SK-N-SH (cell line): Measurements from ENCODE around the gene CYBRD1. TPM values are rescaled to one million over a fixed set of nuclear protein-coding genes. Genes with fewer than 3 reads are reported as not detected.
A peak's percentile ranks its signal among the peaks of the same experiment; 100 is the strongest.

ENCODE experiments used
- CTCF ChIA-PET: fragments of 300-600, 350-600 bp; formaldehyde crosslinking; extraction: SDS; loops from one replicate; lab custom pipeline; 2021; lab: Yijun Ruan, JAX
- POLR2A ChIA-PET: fragments of 350-600 bp; sonication (Branson Sonifier 250); formaldehyde crosslinking; extraction: SDS; loops from one replicate; lab custom pipeline; 2020; ENCODE audit warnings: antibody characterized with exemption, inconsistent platforms; lab: Yijun Ruan, JAX
- DNase-seq: peaks from one replicate; pipeline ENCODE4 v3.0.0; 2012
- H2AFZ ChIP-seq: fragments of 200-600 bp; sonication (generic); 2 replicates; pipeline ENCODE4 v1.8.1; 2016; ENCODE audit warnings: antibody characterized with exemption, mild to moderate bottlenecking, low read depth
- H3F3A ChIP-seq: fragments of 200-600 bp; sonication (generic); replicated peaks from 2 replicates; pipeline ENCODE3; 2016; ENCODE audit warnings: antibody characterized with exemption, mild to moderate bottlenecking; ENCODE audit not compliant: insufficient read depth
- H3K27ac ChIP-seq, 2 experiments: fragments of 200-500 bp in 1 of 2; fragments of 200-600 bp in 1 of 2; sonication (Bioruptor generic) in 1 of 2; sonication (generic), shearing (Covaris generic) in 1 of 2; 2 replicates each; pipeline versions ENCODE4 v1.5.1 to v1.6.1; 2014 to 2016; ENCODE audit warnings: low read depth in 2 of 2, inconsistent platforms in 1 of 2, low read length in 1 of 2, mild to moderate bottlenecking in 1 of 2, mixed read lengths in 1 of 2
- H3K27me3 ChIP-seq: fragments of 200-600 bp; sonication (generic), shearing (Covaris generic); 2 replicates; pipeline ENCODE4 v1.6.1; 2016; ENCODE audit warnings: mixed run types; ENCODE audit not compliant: insufficient read depth
- H3K36me3 ChIP-seq, 2 experiments: fragments of 200-500 bp in 1 of 2; fragments of 200-600 bp in 1 of 2; sonication (Bioruptor generic) in 1 of 2; sonication (generic) in 1 of 2; replicated peaks in 1 of 2; 2 replicates each; pipeline versions ENCODE3 to v1.5.1; 2014 to 2016; ENCODE audit warnings: low read length in 1 of 2, mild to moderate bottlenecking in 1 of 2; ENCODE audit not compliant: insufficient read depth in 2 of 2, control insufficient read depth in 1 of 2
- H3K4me1 ChIP-seq, 2 experiments: fragments of 200-500 bp in 1 of 2; fragments of 200-600 bp in 1 of 2; sonication (Bioruptor generic) in 1 of 2; sonication (generic), shearing (Covaris generic) in 1 of 2; 2 replicates each; pipeline versions ENCODE4 v1.5.1 to v1.6.1; 2014 to 2016; ENCODE audit warnings: low read depth in 1 of 2, low read length in 1 of 2, mixed run types in 1 of 2; ENCODE audit not compliant: insufficient read depth in 2 of 2, control insufficient read depth in 1 of 2
- H3K4me2 ChIP-seq: fragments of 200-600 bp; sonication (generic), shearing (Covaris generic); 2 replicates; pipeline ENCODE4 v1.6.1; 2017; ENCODE audit warnings: mixed run types
- H3K4me3 ChIP-seq, 2 experiments: fragments of 200-500 bp in 1 of 2; fragments of 200-600 bp in 1 of 2; sonication (Bioruptor generic) in 1 of 2; sonication (generic), shearing (Covaris generic) in 1 of 2; 2 replicates each; pipeline versions ENCODE4 v1.5.1 to v1.8.1; 2014 to 2016; ENCODE audit warnings: low read depth in 2 of 2, inconsistent platforms in 1 of 2, low read length in 1 of 2, mild to moderate bottlenecking in 1 of 2, mixed read lengths in 1 of 2, moderate library complexity in 1 of 2
- H3K79me2 ChIP-seq: fragments of 200-600 bp; sonication (generic); 2 replicates; pipeline ENCODE4 v1.8.1; 2017; ENCODE audit warnings: mild to moderate bottlenecking; ENCODE audit not compliant: insufficient read depth
- H3K9ac ChIP-seq: fragments of 200-600 bp; sonication (generic); 2 replicates; pipeline ENCODE4 v1.6.1; 2017; ENCODE audit warnings: mixed run types
- H3K9me2 ChIP-seq: fragments of 200-600 bp; sonication (generic); 2 replicates; pipeline ENCODE4 v1.6.1; 2017; ENCODE audit warnings: mixed run types
- H3K9me3 ChIP-seq: fragments of 200-600 bp; sonication (generic); 2 replicates; pipeline ENCODE4 v1.6.1; 2017; ENCODE audit warnings: mixed run types, mild to moderate bottlenecking, moderate library complexity
- H4K20me1 ChIP-seq: fragments of 200-600 bp; sonication (generic); 2 replicates; pipeline ENCODE4 v1.6.1; 2017; ENCODE audit warnings: mild to moderate bottlenecking, mixed run types; ENCODE audit not compliant: insufficient read depth
- CHD2 ChIP-seq: fragments of 150-350 bp; IDR thresholded peaks from 2 replicates; pipeline ENCODE4 v1.6.1; 2018; ENCODE audit warnings: low read length; ENCODE audit not compliant: partially characterized antibody
- ELF1 ChIP-seq: IDR thresholded peaks from 2 replicates; pipeline ENCODE4 v1.4.0; 2012
- FOXJ3 ChIP-seq: sonication (generic); formaldehyde crosslinking; IDR thresholded peaks from 2 replicates; pipeline ENCODE4 v1.5.1; 2020; ENCODE audit warnings: mild to moderate bottlenecking, missing genetic modification reagents
- FOXM1 ChIP-seq: IDR thresholded peaks from 2 replicates; pipeline ENCODE4 v1.4.0; 2012; ENCODE audit warnings: low read depth, mild to moderate bottlenecking
- GABPA ChIP-seq: IDR thresholded peaks from 2 replicates; pipeline ENCODE4 v1.4.0; 2012; ENCODE audit warnings: low read depth, mild to moderate bottlenecking
- GATA2 ChIP-seq: sonication (generic); formaldehyde crosslinking; IDR thresholded peaks from 2 replicates; pipeline ENCODE4 v1.5.0; 2020; ENCODE audit warnings: mild to moderate bottlenecking, missing genetic modification reagents
- IRF3 ChIP-seq: fragments of 150-350 bp; IDR thresholded peaks from 2 replicates; pipeline ENCODE4 v1.6.1; 2016; ENCODE audit warnings: mild to moderate bottlenecking, low read depth, low read length
- MEF2A ChIP-seq: IDR thresholded peaks from 2 replicates; pipeline ENCODE4 v1.4.0; 2012; ENCODE audit warnings: low read depth, borderline replicate concordance
- MXI1 ChIP-seq: IDR thresholded peaks from 2 replicates; pipeline ENCODE4 v1.6.1; 2012; ENCODE audit warnings: mild to moderate bottlenecking, low read depth, low read length, improper control_type of control experiment
- NFIC ChIP-seq: IDR thresholded peaks from 2 replicates; pipeline ENCODE4 v1.4.0; 2012; ENCODE audit warnings: borderline replicate concordance
- NRF1 ChIP-seq: IDR thresholded peaks from 2 replicates; pipeline ENCODE4 v1.6.1; 2012; ENCODE audit warnings: low read depth, mild to moderate bottlenecking, low read length
- POLR2AphosphoS5 ChIP-seq: IDR thresholded peaks from 2 replicates; pipeline ENCODE4 v1.6.1; 2012; ENCODE audit warnings: low read depth, low read length
- RAD21 ChIP-seq: IDR thresholded peaks from 2 replicates; pipeline ENCODE4 v1.6.1; 2012; ENCODE audit warnings: mild to moderate bottlenecking, low read length
- RCOR1 ChIP-seq: fragments of 150-350 bp; IDR thresholded peaks from 2 replicates; pipeline ENCODE4 v1.6.1; 2017; ENCODE audit warnings: antibody characterized with exemption, low read length
- REST ChIP-seq: IDR thresholded peaks from 2 replicates; pipeline ENCODE4 v1.6.1; 2012; ENCODE audit warnings: mild to moderate bottlenecking, low read depth, low read length, moderate library complexity
- SIN3A ChIP-seq: IDR thresholded peaks from 2 replicates; pipeline ENCODE4 v1.6.1; 2012; ENCODE audit warnings: low read depth, mild to moderate bottlenecking, low read length, moderate library complexity, borderline replicate concordance
- SMC3 ChIP-seq: IDR thresholded peaks from 2 replicates; pipeline ENCODE4 v1.6.1; 2012; ENCODE audit warnings: low read depth, low read length, improper control_type of control experiment
- USF2 ChIP-seq: fragments of 150-350 bp; IDR thresholded peaks from 2 replicates; pipeline ENCODE4 v1.6.1; 2017; ENCODE audit warnings: antibody characterized with exemption, low read length, low read depth, borderline replicate concordance
- WGBS: methylation state at CpG from one replicate; pipeline ENCODE4 v1.1.6; 2017; ENCODE audit warnings: low lambda C conversion rate; 5-methylcytosine and 5-hydroxymethylcytosine counted together
- polyA plus RNA-seq, 3 experiments: library from polyadenylated mRNA; depleted of rRNA; stranded (reverse); fragments of >200 nt; gene quantifications; 2 replicates each; pipeline ENCODE4 v1.2.3, GENCODE V29; 2012
- TF ChIP-seq, protein P1 (sequence below): fragments of 200-600 bp; sonication (generic); IDR thresholded peaks from 2 replicates; pipeline ENCODE4 v1.6.1; 2017; ENCODE audit warnings: antibody characterized with exemption, mild to moderate bottlenecking, moderate library complexity
- TF ChIP-seq, protein P2 (sequence below): IDR thresholded peaks from 2 replicates; pipeline ENCODE4 v1.4.0; 2012; ENCODE audit warnings: low read depth, borderline replicate concordance

The CYBRD1 gene
- polyA plus RNA-seq, 1 of the 3 experiments (the other 2 are of a cell fraction): 21.1 TPM

GRCh38 chr2:171522788-171523087, 464 bp downstream of the CYBRD1 start:
- Histone ChIP-seq H2AFZ (peak overlapping the region; percentile 90), H3K27me3 (no peaks in the 10 kb centered on the region), H3K27ac (peak overlapping the region; percentile 72 to 75), H3K36me3 (no peaks in the 10 kb centered on the region), H3K79me2 (peaks cover 48% of the 10 kb centered on the region), H4K20me1 (no peaks in the 10 kb centered on the region), H3K9me3 (no peaks in the 10 kb centered on the region), H3K4me1 (peaks cover 0 to 15% of the 10 kb centered on the region in 2 experiments; a peak in 2 of 4 replicates), H3K9ac (peak overlapping the region; percentile 86), H3K9me2 (no peaks in the 10 kb centered on the region), H3K4me2 (peak overlapping the region; percentile 98), H3K4me3 (peak overlapping the region; percentile 81 to 93), H3F3A (peaks cover 6% of the 10 kb centered on the region)
- POLR2A ChIA-PET: no interaction called here
- TF ChIP-seq FOXM1 (no peak), NFIC (no peak), SIN3A (no peak), RCOR1 (no peak), USF2 (no peak), GATA2 (CRISPR knock-in tag) (no peak), FOXJ3 (CRISPR knock-in tag) (no peak), POLR2AphosphoS5 (no peak), ELF1 (no peak), RAD21 (no peak), SMC3 (no peak), MXI1 (no peak), IRF3 (no peak), CHD2 (no peak), REST (no peak), MEF2A (no peak), NRF1 (no peak), GABPA (no peak)
- TF ChIP-seq, protein P1, sequence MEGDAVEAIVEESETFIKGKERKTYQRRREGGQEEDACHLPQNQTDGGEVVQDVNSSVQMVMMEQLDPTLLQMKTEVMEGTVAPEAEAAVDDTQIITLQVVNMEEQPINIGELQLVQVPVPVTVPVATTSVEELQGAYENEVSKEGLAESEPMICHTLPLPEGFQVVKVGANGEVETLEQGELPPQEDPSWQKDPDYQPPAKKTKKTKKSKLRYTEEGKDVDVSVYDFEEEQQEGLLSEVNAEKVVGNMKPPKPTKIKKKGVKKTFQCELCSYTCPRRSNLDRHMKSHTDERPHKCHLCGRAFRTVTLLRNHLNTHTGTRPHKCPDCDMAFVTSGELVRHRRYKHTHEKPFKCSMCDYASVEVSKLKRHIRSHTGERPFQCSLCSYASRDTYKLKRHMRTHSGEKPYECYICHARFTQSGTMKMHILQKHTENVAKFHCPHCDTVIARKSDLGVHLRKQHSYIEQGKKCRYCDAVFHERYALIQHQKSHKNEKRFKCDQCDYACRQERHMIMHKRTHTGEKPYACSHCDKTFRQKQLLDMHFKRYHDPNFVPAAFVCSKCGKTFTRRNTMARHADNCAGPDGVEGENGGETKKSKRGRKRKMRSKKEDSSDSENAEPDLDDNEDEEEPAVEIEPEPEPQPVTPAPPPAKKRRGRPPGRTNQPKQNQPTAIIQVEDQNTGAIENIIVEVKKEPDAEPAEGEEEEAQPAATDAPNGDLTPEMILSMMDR: no peak
- TF ChIP-seq, protein P2, sequence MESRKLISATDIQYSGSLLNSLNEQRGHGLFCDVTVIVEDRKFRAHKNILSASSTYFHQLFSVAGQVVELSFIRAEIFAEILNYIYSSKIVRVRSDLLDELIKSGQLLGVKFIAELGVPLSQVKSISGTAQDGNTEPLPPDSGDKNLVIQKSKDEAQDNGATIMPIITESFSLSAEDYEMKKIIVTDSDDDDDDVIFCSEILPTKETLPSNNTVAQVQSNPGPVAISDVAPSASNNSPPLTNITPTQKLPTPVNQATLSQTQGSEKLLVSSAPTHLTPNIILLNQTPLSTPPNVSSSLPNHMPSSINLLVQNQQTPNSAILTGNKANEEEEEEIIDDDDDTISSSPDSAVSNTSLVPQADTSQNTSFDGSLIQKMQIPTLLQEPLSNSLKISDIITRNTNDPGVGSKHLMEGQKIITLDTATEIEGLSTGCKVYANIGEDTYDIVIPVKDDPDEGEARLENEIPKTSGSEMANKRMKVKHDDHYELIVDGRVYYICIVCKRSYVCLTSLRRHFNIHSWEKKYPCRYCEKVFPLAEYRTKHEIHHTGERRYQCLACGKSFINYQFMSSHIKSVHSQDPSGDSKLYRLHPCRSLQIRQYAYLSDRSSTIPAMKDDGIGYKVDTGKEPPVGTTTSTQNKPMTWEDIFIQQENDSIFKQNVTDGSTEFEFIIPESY: no peak
- 2% methylated on average over 22 of the region's 29 CpGs for WGBS
- DNase-seq: no peak
- CTCF ChIA-PET: interaction anchor here (1.2 kb wide), 1 partner anchor 107 kb away, joined by 3 read pairs; no protein-coding TSS in a partner anchor
